Forelimb muscle (tissue), 1 donor: ENCODE measurements around the gene FAM20A. TPM values are rescaled to one million over a fixed set of nuclear protein-coding genes. Genes with fewer than 3 reads are reported as not detected.
"Not testable (repeated sequence)": the region's sequence is repeated elsewhere in the genome, so short reads cannot be mapped to it uniquely, and the experiment has no call there.

Experiments
- DNase-seq: peaks from one replicate; pipeline ENCODE4 v3.0.0-alpha.2; 2013; ENCODE audit warnings: low read depth
- polyA plus RNA-seq: library from polyadenylated mRNA; unstranded; fragments of 120-200 nt; gene quantifications from one replicate; pipeline ENCODE4 v1.2.1, GENCODE V29; 2013; ENCODE audit not compliant: insufficient read length

Gene FAM20A
- polyA plus RNA-seq, 1 donor = 7.8 TPM

DNA sequence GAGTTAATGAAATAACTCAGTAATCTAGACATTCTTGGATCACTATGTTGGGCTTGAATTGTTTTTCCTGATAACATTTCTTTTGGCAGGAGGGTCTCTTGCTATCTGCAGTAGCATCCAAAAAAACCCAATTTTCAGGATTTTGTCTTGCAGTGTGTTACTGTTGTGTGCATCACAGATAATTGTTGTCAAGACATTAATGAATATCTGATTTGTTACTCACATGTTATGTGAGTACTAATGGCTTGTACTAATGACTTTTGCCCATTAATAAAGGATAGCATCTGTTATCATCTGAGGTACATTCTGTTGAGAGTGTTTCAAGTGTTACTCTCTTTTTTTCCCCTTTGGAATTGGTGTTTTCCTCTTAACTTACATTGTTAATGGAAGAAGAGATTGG, 78.9 kb downstream of the FAM20A start:
- no peak for DNase-seq

DNA sequence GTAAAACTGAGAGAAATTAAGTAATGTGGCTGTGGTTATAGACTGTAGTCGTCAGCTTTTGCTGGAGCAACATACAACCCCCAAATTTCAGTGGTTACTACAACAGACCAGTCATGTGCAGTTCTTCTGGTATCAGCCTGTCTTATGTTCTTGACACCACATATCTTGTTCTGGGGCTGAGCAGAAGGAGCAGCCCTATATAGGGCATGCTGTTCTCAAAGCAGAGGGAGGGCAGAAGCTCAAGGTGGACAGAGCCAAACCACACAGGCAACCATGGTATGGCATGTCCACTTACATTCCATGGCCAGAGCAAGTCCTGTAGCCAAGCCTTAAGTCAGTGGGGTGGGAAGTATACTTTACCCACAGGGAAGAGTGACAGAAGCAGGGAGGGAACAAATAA, 81.3 kb downstream of the FAM20A start:
- no peak for DNase-seq

DNA sequence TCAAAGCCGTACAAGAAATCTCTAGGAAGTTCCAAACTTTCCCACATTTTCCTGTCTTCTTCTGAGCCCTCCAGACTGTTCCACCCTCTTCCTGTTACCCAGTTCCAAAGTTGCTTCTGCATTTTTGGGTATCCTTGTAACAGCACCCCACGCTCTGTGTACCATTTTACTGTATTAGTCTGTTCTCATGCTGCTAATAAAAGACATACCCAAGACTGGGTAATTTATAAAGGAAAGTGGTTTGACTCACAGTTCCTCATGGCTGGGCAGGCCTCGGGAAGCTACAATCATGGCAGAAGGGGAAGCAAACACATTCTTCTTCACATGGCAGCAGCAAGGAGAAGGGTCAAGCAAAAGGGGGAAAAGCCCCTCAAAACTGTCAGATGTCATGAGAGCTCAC, 82.1 kb downstream of the FAM20A start:
- not testable (repeated sequence) for DNase-seq

DNA sequence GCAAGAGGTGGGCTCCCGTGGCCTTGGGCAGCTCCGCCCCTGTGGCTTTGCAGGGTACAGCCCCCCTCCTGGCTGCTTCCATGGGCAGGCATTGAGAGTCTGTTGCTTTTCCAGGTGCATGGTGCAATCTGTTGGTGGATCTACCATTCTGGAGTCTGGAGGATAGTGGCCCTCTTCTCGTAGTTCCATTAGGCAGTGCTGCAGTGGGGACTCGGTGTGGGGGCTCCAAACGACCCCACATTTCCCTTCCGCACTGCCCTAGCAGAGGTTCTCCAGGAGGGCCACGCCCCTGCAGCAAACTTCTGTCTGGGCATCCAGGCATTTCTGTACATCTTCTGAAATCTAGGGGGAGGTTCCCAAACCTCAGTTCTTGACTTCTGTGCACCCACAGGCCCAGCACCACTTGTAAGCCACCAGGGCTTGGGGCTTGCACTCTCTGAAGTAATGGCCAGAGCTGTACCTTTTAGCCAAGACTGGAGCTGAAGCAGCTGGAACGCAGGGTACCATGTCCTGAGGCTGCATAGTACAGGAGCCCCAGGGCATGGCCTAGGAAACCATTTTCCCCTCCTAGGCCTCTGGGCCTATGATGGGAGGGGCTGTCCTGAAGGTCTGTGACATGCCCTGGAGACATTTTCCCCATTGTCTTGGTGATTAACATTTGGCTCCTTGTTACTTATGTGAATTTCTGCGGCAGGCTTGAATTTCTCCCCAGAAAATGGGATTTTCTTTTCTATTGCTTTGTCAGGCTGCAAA, 82.9 kb downstream of the FAM20A start:
- no peak for DNase-seq

DNA sequence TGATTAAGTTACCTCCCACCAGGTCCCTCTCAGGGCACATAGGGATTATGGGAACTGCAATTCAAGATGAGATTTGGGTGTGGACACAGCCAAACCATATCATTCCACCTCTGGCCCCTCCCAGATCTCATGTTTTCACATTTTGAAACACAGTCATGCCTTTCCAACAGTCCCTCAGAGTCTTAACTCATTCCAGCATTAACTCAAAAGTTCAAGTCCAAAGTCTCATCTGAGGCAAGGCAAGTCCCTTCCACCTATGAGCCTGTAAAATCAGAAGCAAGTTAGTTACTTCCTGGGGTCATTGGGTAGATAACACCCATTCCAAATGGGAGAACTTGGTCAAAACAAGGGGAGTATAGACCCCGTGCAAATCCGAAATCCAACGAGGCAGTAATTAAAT, 83.6 kb downstream of the FAM20A start:
- DNase-seq = not testable (repeated sequence)

DNA sequence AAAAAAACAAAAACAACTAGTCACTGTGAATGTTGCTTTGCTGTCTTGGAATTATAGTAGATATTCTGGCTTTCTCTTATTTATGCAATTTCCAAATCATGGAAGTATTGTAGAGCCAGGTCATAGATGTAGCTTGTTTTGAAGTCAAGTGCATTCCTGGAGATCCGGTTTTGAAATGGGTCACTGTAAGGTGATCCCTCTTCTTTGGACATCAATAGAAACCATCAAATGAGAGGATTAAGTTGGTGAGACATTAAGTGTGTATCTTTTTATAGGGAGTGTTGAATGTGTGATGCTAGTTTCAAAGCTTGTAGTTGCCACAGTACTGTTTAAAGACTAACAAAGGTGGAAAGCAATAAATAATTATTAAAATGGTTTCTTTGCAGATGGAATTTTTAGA, 84.4 kb downstream of the FAM20A start:
- DNase-seq = no peak

DNA sequence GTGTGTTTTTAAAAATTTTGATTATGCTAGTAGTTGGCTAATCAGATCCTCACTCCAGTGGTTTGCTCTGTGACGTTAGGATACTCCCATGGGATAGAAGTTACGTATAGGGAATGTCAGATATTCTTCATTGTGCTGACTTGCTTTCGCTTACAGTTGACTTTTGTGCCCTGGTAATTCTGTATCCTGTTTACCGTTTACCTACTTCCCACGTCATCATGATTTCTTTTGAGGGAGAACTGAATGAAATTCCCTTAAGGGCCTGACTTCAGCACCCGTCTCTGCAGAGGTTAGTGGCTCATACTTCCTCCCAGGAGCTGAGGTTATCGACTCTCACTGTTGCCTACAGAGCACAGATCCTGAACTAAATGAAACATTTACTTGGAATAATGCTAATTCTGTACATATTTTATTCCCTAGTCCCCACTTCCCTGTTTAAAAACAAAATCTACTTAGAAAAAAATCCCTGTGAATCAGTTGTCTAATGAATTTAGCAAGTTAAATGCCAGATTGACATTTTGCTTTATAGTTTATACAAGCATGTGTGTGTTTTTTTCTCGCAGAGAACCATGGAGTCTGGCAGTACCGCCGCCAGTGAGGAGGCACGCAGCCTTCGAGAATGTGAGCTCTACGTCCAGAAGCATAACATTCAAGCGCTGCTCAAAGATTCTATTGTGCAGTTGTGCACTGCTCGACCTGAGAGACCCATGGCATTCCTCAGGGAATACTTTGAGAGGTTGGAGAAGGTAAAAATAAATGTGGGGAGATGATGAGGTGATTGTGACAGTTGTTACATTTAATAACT, 86.1 kb downstream of the FAM20A start:
- DNase-seq = no peak

DNA sequence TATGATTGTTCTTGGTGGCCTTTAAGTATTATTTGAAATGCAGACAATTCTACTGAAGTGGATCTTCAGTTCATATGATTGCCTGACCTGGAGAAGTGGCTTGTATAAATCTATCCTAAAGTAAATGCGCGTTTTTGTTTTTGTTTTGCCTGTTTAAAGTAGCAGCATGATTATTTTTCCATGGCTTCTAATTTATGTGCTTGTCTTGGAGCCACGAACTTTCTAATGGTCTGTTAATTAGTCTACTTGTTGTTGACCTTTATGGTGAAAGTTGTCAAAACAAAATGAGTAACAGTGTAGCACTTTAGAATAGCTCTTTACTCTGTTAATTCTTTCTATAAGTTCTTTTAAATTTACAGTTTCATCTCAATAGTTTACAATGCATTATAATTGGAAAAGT, 87.2 kb downstream of the FAM20A start:
- no peak for DNase-seq

DNA sequence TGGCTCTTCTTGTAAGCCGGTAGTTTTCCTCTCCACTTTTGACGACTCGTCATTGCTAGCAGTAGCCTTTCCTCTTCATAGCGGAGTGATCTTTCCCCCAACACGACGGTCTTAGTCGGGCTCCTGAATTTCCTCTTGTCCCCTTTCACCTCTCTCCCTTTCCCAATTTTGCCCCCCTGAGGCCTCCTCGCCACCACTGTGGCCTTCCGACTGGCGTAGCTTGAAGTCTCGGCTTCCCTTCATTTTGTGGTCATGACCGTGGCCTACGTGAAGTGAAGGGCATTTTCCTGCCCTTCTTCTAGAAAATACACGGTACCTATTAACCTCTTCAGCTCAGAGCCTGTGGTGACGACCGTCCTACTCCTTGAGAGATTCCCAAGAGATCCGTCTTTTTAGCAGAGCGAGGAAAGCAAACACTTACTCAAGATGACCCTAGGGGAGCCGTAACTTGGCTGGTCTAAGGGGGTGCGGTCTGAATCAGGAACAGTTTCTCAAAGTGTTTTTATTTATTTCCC, 88.2 kb downstream of the FAM20A start:
- DNase-seq = no peak

DNA sequence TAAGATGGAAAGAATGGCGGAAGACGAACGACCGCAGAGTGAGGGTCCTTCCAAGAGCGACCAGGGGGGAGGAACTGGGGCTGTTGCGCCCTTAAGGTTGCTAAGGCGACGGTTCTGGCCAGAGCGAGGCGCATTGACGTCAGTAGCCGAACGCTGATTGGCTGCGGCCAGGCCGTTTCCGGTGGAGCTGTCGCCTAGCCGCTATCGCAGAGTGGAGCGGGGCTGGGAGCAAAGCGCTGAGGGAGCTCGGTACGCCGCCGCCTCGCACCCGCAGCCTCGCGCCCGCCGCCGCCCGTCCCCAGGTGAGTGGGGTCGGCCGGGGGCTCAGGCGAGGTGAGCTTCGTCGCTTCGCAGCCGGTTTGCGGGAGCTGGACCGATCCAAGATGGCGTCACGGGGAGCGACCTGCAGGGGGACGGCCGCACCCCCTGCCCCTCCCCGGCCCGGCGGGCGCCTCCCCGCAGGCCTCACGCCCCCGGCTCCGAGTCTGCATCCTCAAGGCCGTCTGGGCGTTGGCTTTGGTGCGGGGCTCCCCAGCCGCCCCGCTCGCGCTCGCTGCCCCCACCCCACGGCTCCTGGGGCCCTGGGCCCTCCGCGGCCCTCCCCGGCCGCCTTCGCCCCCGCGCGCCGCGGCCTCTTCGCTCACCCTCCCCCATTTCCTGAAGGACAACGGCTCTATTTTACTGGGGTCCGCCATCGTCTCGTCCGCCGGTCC, 88.8 kb downstream of the FAM20A start, which contains the start of gene PRKAR1A:
PRKAR1A (plus strand) TSS at position 184 of the 713 bp plus-strand sequence. CDS start 2,970 bp downstream, outside the sequence.
- peak; percentile 93 for DNase-seq

DNA sequence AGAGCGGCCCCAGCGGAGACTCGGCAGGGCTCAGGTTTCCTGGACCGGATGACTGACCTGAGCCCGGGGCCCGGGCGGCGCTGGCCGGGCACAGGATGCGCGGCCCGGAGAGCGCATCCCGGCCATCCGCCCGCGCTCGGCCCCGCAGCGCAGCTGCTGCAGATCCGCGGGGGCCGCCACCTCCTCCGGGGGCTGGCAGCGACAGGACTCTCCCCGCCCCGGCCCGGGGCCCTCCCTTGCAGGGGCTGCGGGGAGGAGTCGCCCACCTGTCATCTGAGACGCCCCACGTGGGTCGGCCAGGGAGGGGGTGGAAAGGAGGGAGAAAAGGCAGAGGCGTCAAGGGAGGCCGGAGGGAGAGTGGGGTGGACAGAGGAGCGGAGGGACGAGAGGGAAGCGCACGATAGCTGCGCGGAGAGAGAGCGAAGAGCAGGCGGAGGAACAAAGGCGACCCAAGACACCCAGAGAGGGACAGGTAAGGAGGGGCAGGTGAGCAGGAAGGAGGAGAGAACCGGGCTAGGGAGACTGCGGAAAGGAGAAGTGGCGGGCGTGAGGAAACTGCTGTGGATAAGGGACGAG, 89.4 kb downstream of the FAM20A start:
- no peak for DNase-seq

DNA sequence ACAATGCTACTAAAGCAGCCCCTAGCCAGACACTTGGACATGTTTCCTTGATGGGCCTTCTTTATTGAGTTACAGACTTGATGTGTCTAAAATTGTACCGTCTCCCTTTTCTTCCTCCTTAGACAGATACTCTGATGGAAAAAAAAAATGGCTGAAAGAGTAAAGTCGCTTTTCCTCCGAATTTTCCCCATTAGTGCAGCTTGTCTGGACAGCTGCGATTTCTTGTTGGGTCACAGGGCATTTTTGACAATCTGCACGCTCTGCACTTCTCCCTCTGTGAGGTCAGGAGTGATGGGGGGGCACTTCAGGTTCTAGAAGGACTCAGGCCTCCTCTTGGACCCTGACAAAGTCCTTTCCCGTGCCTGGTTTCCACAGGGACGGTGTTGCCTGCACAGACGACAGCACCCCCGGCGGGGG, 89.9 kb downstream of the FAM20A start:
- DNase-seq = no peak

DNA sequence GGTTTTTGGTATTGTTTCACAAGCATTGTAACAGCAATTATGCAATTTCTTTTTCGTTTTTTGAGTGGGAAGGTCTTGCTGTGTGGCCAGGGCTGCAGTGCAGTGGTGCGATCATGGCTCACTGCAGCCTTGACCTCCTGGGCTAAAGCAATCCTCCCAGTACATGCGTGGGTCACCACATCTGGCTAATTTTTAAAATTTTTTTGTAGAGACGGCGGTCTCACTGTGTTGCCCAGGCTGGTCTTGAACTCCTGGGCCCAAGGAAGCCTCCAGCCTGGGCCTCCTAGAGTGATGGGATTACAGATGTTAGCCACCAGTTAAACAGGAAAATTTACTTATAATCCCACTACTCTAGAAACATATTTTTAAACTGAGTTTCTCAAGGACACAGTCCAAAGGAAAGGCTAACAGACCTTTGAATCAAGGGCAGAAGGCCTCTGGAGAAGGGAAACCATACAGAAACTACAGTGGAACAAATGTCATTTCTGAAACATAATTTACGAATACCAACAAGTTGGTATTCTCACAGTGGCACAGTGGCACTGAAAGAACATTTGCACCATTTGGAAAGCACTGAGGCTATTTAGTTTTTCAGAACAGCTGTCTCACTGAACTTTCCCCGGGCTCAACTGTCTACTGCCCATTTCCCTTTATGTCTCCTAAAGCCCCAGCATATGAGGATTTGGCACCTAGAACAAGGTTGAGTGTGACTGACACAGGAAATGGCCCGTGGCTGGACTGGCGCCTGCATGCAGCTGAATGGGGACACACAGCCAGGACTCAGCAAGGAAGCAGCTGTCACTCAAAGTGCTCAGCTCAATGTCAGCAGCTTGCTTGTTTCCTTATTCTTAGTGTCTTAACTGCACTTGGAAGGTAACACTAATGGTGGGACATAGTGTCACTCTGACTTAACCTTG, 91.8 kb downstream of the FAM20A start:
- no peak for DNase-seq

DNA sequence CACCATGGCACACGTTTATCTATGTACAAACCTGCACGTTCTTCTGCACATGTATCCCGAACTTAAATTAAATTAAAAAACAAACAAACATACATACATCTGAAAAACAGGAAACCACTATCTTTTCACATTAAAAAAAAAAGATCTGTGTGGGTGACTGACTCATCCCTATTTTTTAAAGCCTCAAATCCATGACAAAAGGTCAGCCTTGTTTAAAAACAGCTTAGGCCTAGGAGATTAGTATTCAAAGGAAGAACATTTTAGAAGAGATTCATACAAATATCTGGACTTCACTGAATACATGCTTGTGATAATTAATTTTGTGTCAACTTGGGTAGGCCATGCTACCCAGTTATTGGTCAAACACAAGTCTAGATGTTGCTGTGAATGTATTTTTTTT, 93.6 kb downstream of the FAM20A start:
- no peak for DNase-seq

DNA sequence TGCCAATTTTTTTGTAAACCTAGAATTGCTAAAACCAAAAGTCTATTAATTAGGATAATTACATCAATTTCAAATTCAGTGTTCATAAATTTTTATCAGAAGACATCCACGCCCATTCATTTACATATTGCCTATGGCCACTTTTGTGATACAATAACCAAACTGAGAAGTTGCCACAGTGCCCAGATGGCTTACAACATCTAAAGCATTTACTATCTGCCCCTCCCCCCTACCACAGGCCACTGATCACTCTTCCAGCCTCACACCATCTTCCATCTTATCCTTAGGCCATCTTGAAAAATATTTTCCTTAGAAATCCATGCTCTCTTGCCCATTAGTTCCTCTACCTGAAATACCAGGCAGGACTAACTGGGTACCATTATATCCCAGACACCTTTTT, 95.2 kb downstream of the FAM20A start:
- DNase-seq = no peak

DNA sequence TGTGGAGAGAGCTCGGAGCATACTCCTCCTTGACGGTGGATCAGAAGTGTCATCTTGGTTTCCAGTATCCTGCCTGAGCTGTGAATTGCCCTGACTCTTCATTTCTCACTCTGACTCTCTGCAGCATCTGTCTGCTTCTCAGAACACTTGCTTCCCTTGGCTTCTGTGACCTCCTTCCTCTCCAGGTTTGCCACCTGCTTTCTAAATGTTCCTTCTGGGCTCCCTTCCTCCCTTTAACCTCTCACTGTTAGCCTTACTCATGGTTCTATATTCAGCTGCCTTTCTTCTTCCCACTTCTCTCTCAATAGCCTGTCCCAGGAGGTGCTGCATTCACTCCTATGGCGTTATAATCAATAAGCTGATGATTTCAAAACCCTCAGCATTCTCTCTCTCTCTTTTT, 100.1 kb downstream of the FAM20A start:
- DNase-seq = no peak

DNA sequence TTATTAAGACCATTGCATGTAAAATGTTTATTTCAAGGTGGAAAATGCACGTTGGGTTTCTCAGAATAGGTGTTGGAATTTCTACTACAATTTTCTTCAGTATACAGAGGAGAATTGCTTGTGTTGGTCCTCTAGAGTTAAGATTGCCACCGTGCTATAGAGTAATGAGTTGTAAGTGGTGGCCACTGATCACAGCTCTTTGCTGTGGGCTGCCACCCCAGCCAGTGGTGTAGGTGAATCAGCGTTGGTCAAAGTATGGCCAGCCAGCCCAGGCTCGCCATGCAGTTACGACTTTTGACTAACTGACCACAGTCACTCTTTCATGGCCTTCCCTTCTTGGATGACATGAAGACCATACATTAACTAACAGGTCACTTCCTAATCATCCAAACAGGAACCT, 101.6 kb downstream of the FAM20A start:
- no peak for DNase-seq

DNA sequence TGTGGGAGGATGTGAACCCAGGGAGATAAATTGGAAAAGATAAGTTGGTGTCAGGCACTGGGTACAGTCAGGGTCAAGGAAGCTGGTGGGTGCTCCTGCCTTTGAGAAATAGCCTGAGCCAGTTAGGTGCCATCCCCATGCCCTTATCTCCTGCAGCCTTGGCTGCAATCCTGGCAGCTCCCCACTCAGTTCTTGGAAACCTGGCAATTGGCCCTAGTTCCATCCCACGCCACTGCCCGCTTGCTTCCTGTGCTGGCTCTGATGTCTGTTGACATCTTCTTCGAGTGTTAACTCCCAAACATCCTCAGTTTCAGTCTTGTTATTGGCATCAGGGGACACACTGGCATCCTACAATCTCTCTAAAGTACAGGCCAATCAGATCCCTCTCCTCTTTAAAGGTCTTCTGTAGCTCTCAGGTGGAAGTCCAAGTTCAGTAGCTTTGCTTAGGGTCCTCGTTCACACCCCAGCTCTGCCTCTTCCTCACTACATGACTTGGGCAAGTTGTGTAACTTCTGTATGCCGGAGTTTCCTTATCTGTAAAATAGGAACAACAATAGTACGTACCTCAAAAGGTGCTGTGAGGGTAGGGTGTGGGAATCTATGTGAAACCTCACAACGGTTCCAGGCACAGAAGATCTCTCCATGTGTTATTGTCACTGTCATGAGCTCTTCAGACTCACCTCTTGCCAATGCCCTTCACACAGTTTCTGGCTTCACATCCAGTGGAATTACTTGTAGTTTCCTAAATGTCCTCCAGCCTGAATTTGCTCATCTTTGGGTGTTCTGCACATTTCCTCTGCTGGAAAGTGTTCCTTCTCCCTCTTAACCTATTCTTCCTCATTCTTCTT, 102.5 kb downstream of the FAM20A start:
- no peak for DNase-seq

DNA sequence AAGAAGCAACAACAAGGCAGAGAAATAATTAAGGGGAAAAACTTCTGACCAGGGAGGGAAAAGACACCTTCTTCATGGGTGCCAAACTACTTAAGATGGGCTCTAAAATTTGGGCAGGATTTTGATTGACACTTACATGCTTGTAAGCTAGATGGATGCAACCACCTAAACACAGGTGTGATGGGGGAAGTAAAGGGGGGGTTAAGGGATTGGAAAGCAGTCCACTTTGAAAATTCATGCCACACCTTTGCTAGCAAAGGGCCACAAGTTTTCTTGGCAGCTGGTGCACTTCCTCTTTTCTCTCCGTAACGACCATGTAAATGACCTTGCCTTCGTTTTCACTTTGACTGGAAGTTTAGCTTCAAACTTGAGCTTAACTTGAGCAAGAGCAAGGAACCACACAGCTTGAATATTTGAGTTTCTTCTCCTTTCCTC, 103.3 kb downstream of the FAM20A start:
- DNase-seq = no peak

DNA sequence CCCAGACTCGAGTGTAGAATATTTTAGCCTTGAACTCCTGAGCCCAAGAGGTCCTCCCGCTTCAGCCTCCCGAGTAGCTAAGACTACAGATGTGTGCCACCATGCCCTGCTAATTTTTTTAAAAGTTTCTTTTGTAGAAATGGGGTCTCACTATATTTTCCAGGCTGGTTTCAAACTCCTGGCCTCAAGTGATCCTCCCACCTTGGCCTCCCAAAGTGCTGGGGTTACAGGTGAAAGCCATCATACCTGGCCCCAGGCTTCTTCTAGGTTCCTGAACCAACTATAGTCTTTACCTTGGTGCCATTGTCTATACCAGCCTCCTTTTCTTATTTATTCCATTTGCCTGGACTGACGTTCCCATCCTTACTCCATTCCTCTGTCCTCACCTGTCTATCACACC, 106.1 kb downstream of the FAM20A start:
- no peak for DNase-seq
